Heart left ventricle (tissue), 13 donors: ENCODE measurements around the gene KDSR.

Source experiments
- POLR2A ChIP-seq, 2 donors: fragments of 450-650 bp; IDR thresholded peaks; one replicate each; pipeline ENCODE4 v1.6.1; 2017; ENCODE audit warnings: antibody characterized with exemption in 2 of 2, mild to moderate bottlenecking in 2 of 2, moderate library complexity in 2 of 2
- TF ChIP-seq, protein P1 (sequence below), 12 donors: fragments of 200-600 bp; sonication (generic) in 4 of 12; IDR thresholded peaks; one replicate each; pipeline versions ENCODE4 v1.5.0 to v1.8.0; 2018 to 2022; ENCODE audit warnings: antibody characterized with exemption in 12 of 12, mild to moderate bottlenecking in 5 of 12
- donor health status: ischemic (EF 13 %, LVEDD 7.1; RV severe dilation, severe dysfunction).
- donor health status: DM: no; HTN: yes; CAD: no.
- donor health status: DM: no; HTN: no; CAD: no.
- donor health status: ischemic (EF 25% LVEDD 6.9; RV normal size, moderate dysfunction).
- donor health status: ischemic (EF 25% LVEDD 5.7; RV mildly dilated, moderate dysfunction).
- donor health status: ischemic (EF 35%, LVEDD 5.7; RV mildly dilated, moderate dysfunction).
- donor health status: nonischemic (EF 11% LVEDD 7.7; RV severe dilation, severe dysfunction).
- donor health status: DM: yes; HTN: yes; CAD: no.
- donor health status: PGD.
- donor health status: ischemic (EF 29% LVEDD 5.4; RV normal size, mild dysfunction).
- donor health status: nonischemic (EF 23%, LVEDD 6.1; RV moderate dilation, normal function).

DNA sequence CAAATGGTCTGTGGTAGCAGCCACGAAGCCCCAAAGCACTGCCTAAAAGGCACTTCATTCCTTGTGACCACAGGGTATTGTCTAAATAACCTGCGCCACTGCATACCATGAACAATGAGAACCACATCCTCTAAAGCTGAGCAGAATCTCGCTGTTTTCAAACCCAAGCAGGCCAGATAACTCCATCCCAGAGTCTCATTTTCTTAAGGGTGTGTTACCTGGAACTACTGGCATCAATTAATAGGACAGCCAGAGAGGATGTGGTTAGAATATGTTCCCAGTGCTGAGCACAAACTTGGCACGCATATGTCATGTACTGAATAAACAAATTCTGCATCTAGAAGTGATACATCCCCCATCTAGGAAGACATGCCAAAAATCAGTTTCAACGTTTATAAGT lies 42.3 kb upstream of the KDSR start:
- TF ChIP-seq, protein P1, sequence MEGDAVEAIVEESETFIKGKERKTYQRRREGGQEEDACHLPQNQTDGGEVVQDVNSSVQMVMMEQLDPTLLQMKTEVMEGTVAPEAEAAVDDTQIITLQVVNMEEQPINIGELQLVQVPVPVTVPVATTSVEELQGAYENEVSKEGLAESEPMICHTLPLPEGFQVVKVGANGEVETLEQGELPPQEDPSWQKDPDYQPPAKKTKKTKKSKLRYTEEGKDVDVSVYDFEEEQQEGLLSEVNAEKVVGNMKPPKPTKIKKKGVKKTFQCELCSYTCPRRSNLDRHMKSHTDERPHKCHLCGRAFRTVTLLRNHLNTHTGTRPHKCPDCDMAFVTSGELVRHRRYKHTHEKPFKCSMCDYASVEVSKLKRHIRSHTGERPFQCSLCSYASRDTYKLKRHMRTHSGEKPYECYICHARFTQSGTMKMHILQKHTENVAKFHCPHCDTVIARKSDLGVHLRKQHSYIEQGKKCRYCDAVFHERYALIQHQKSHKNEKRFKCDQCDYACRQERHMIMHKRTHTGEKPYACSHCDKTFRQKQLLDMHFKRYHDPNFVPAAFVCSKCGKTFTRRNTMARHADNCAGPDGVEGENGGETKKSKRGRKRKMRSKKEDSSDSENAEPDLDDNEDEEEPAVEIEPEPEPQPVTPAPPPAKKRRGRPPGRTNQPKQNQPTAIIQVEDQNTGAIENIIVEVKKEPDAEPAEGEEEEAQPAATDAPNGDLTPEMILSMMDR (IDR thresholded peaks at IDR 0.05) = no peak
- no peak for TF ChIP-seq POLR2A (IDR thresholded peaks at IDR 0.05)
